Smooth muscle cell (in vitro differentiated cells): ENCODE results near the gene SLC25A52. TPM values are rescaled to one million over a fixed set of nuclear protein-coding genes. Genes with fewer than 3 reads are reported as not detected.
"Not testable (repeated sequence)": the region's sequence is repeated elsewhere in the genome, so short reads cannot be mapped to it uniquely, and the experiment has no call there.

ENCODE experiments used
- DNase-seq: peaks from one replicate; lab custom pipeline; 2025; ENCODE audit not compliant: unreplicated experiment; lab: John Stamatoyannopoulos, UW
- H2AFZ ChIP-seq: fragments of 200-600 bp; sonication (generic); 2 replicates; pipeline ENCODE4 v1.6.0; 2016; ENCODE audit warnings: antibody characterized with exemption, low read depth, mild to moderate bottlenecking
- H3F3A ChIP-seq: fragments of 200-600 bp; sonication (generic); 2 replicates; pipeline ENCODE4 v1.6.0; 2017; ENCODE audit warnings: antibody characterized with exemption, low read depth
- H3K27ac ChIP-seq: fragments of 200-600 bp; sonication (generic); 2 replicates; pipeline ENCODE4 v1.5.1; 2016; ENCODE audit warnings: low read depth, mild to moderate bottlenecking
- H3K27me3 ChIP-seq: fragments of 200-600 bp; sonication (generic); 2 replicates; pipeline ENCODE4 v1.6.1; 2016; ENCODE audit warnings: low read depth, mild to moderate bottlenecking
- H3K36me3 ChIP-seq: fragments of 200-600 bp; sonication (generic); 2 replicates; pipeline ENCODE4 v1.5.1; 2016; ENCODE audit warnings: low read depth
- H3K4me1 ChIP-seq: fragments of 200-600 bp; sonication (generic); 2 replicates; pipeline ENCODE4 v1.5.1; 2016; ENCODE audit warnings: low read depth
- H3K4me2 ChIP-seq: fragments of 200-600 bp; sonication (generic); 2 replicates; pipeline ENCODE4 v1.6.0; 2016; ENCODE audit warnings: mild to moderate bottlenecking
- H3K4me3 ChIP-seq: fragments of 200-600 bp; sonication (generic); 2 replicates; pipeline ENCODE4 v1.5.1; 2016; ENCODE audit warnings: mild to moderate bottlenecking
- H3K79me2 ChIP-seq: fragments of 200-600 bp; sonication (generic); 2 replicates; pipeline ENCODE4 v1.6.0; 2016; ENCODE audit warnings: low read depth, mild to moderate bottlenecking
- H3K9ac ChIP-seq: fragments of 200-600 bp; sonication (generic); 2 replicates; pipeline ENCODE4 v1.6.0; 2016; ENCODE audit warnings: low read depth
- H3K9me3 ChIP-seq: fragments of 200-600 bp; sonication (generic); replicated peaks from 2 replicates; pipeline ENCODE4 v1.5.1; 2016; ENCODE audit warnings: low read depth
- H4K20me1 ChIP-seq: fragments of 200-600 bp; sonication (generic); 2 replicates; pipeline ENCODE4 v1.6.0; 2016; ENCODE audit warnings: low read depth
- WGBS: methylation state at CpG from one replicate; pipeline ENCODE4 v1.1.7; 2016; ENCODE audit warnings: low lambda C conversion rate; 5-methylcytosine and 5-hydroxymethylcytosine counted together
- polyA plus RNA-seq: library from polyadenylated mRNA; unstranded; fragments of >200 nt; fragmentation: Nextera tagmentation; extraction: Ambion mirVana; gene quantifications from 2 replicates; pipeline ENCODE4 v1.2.1, GENCODE V29; 2016
- total RNA-seq: library from RNA; depleted of rRNA; stranded (reverse); fragments of >200 nt; gene quantifications from 2 replicates; pipeline ENCODE4 v1.2.3, GENCODE V29; 2014
- TF ChIP-seq, protein P1 (sequence below): fragments of 200-600 bp; sonication (generic); IDR thresholded peaks from 2 replicates; pipeline ENCODE4 v1.5.1; 2017; ENCODE audit warnings: borderline replicate concordance, mild to moderate bottlenecking, antibody characterized with exemption; ENCODE audit not compliant: insufficient read depth, poor library complexity, severe bottlenecking

SLC25A52 gene
- total and polyA plus RNA-seq, 2 experiments from 2014 or later, result not detected

DNA sequence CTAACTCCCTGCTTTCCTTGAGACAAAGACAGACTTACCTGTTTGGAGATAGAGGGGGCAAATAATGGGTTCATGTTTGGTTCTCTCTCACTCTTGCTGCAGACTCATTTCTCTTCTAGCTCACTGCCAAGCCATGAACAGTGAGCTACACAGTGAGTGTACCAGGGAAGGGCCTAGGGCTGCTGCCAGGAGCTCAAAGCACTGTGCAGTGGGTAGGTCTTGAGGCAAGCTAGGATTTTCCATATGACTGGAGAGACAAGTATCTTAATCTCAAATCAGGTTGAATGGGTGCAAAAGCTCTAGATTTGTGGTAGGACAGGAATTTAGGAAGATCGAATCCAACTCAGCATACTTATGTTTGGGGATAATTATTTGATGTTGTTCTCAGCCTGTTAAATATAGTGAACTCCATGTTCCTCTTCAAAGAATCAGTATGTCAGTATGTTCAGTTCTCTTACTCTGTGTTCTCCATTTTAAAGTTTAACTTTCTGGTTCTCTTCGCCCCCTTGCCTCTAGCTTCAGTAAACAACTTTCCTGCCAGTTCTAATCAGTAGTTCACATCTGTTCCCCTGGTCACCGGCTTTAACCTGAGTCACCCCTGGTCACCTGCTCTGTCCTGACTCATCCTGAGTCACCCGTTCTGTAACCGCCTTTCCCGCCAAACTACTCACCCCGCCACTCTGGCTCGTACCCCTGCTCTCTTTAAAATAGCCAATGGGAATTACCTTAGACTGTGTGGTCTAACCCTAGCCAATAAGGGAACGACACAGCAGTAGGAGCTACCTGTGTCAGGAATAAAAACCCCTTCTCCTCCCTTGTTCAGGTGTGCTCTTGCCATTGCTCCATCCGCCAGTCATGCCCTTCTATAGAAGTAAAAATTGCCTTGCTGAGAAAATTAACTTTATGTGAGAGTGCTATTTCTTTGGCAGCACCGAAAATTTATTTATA, 21.9 kb downstream of the SLC25A52 start:
- no peak overlapping the region for H3K4me2 ChIP-seq
- no peaks in the 10 kb centered on the region for H3K9me3 ChIP-seq
- H3K79me2 ChIP-seq, result no peaks in the 10 kb centered on the region
- no peaks in the 10 kb centered on the region for H3K4me1 ChIP-seq
- H3K36me3 ChIP-seq, result no peaks in the 10 kb centered on the region
- no peak overlapping the region for H3K9ac ChIP-seq
- no peaks in the 10 kb centered on the region for H3F3A ChIP-seq
- 73% methylated on average over 11 of the region's 11 CpGs for WGBS
- no peak overlapping the region for H3K4me3 ChIP-seq
- DNase-seq, result no peak
- H3K27me3 ChIP-seq, result no peaks in the 10 kb centered on the region
- TF ChIP-seq, protein P1, sequence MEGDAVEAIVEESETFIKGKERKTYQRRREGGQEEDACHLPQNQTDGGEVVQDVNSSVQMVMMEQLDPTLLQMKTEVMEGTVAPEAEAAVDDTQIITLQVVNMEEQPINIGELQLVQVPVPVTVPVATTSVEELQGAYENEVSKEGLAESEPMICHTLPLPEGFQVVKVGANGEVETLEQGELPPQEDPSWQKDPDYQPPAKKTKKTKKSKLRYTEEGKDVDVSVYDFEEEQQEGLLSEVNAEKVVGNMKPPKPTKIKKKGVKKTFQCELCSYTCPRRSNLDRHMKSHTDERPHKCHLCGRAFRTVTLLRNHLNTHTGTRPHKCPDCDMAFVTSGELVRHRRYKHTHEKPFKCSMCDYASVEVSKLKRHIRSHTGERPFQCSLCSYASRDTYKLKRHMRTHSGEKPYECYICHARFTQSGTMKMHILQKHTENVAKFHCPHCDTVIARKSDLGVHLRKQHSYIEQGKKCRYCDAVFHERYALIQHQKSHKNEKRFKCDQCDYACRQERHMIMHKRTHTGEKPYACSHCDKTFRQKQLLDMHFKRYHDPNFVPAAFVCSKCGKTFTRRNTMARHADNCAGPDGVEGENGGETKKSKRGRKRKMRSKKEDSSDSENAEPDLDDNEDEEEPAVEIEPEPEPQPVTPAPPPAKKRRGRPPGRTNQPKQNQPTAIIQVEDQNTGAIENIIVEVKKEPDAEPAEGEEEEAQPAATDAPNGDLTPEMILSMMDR, result no peak
- peak overlapping the region; percentile 18 for H3K27ac ChIP-seq
- H2AFZ ChIP-seq, result no peak overlapping the region
- no peaks in the 10 kb centered on the region for H4K20me1 ChIP-seq

DNA sequence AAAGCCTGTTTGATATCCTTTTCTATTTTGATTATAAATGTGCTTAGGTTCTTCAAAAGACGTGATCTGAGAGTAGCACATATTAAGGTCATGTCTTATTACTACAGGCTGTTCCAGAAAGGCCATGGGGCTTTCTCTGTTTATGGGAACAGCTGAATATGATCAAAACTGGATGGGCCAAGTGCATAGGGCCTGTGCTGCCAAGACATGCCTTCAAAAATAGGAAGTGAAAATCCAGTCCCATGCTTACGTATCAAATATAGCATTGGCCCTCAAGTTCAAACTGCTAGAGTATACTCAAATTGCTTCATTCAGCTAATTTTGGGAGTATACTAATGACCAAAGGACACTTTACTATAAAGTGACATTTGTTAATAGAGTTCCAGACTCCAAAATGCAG, 24.1 kb downstream of the SLC25A52 start:
- Histone ChIP-seq H3K27ac (no peak overlapping the region), H3F3A (no peaks in the 10 kb centered on the region), H3K36me3 (no peaks in the 10 kb centered on the region), H3K9ac (no peak overlapping the region), H4K20me1 (no peaks in the 10 kb centered on the region), H3K9me3 (no peaks in the 10 kb centered on the region), H3K4me1 (no peaks in the 10 kb centered on the region), H3K4me2 (no peak overlapping the region), H3K79me2 (no peaks in the 10 kb centered on the region), H3K4me3 (no peak overlapping the region), H2AFZ (no peak overlapping the region), H3K27me3 (no peaks in the 10 kb centered on the region)
- DNase-seq, result no peak
- TF ChIP-seq, protein P1, result no peak
- 96% methylated on average over 2 of the region's 2 CpGs for WGBS

DNA sequence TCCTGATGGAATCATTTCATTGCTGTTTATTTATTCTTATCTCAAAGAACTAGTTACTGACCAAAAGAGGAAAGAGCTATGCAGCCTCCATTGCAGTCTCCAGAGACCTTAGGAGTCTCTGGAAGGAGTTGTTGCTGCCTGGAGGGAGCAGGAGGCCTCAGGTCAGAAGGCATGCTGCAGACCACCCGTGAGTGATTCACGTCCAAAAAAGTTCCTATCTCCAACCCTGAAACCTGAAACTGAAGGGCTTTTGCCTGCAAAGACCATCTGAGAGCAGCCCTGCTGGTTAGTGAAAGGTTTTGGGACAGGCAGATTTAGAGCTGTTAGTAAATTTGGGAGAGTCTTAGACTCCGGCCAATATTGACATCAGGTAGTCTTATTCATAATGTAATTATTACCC, 29.1 kb downstream of the SLC25A52 start:
- no peaks in the 10 kb centered on the region for H3K9me3 ChIP-seq
- H3F3A ChIP-seq, result no peaks in the 10 kb centered on the region
- H3K79me2 ChIP-seq, result no peaks in the 10 kb centered on the region
- no peak for DNase-seq
- no peaks in the 10 kb centered on the region for H3K27me3 ChIP-seq
- H3K9ac ChIP-seq, result no peak overlapping the region
- no peak overlapping the region for H3K27ac ChIP-seq
- TF ChIP-seq, protein P1, result no peak
- no peaks in the 10 kb centered on the region for H4K20me1 ChIP-seq
- no peak overlapping the region for H3K4me2 ChIP-seq
- no peak overlapping the region for H3K4me3 ChIP-seq
- no peak overlapping the region for H2AFZ ChIP-seq
- no peaks in the 10 kb centered on the region for H3K36me3 ChIP-seq
- WGBS, result 38% methylated on average over 3 of the region's 3 CpGs
- H3K4me1 ChIP-seq, result no peaks in the 10 kb centered on the region

DNA sequence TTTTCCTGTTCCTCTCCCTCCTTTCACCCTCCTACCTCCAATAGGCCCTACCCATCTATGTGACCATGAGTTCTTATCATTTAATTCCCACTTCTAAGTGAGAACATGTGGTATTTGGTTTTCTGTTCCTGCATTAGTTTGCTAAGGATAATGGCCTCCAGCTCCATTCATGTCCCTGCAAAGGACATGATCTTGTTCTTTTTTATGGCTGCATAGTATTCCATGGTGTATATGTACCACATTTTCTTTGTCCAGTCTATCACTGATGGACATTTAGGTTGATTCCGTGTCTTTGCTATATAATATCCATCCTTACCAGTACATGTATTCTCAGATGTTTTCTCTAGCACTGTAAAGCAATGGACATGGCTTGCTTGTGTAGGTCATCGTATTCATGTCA, 31.5 kb downstream of the SLC25A52 start:
- not testable (repeated sequence) for H3F3A ChIP-seq, H3K27ac ChIP-seq, H3K79me2 ChIP-seq, H3K9ac ChIP-seq, H3K4me2 ChIP-seq, H3K36me3 ChIP-seq, H3K27me3 ChIP-seq, H3K4me3 ChIP-seq, H2AFZ ChIP-seq, H3K4me1 ChIP-seq, H3K9me3 ChIP-seq, DNase-seq, H4K20me1 ChIP-seq
- 89% methylated on average over 2 of the region's 2 CpGs for WGBS
